CD8-positive, alpha-beta memory T cell (primary cell): ENCODE results near the gene RAP1GDS1. TPM values are rescaled to one million over a fixed set of nuclear protein-coding genes. Genes with fewer than 3 reads are reported as not detected.

Experiments used
- CTCF ChIA-PET: fragments of 350-600 bp; sonication (Branson Sonifier 250); formaldehyde crosslinking; loops from one replicate; lab custom pipeline; 2021; ENCODE audit warnings: antibody characterized with exemption; lab: Charles Lee
- POLR2A ChIA-PET: fragments of 350-600 bp; sonication (Branson Sonifier 250); formaldehyde crosslinking; loops from one replicate; lab custom pipeline; 2021; ENCODE audit warnings: antibody characterized with exemption; lab: Charles Lee
- DNase-seq, 5 donors: peaks; one replicate each; pipeline versions ENCODE4 v3.0.0 to v3.0.0-alpha.2; 2020 to 2022; ENCODE audit warnings: mixed read lengths in 1 of 5
- H3K27ac ChIP-seq: one replicate; pipeline ENCODE4 v1.7.0; 2013; ENCODE audit warnings: low read depth, mild to moderate bottlenecking, low read length, moderate library complexity
- H3K27me3 ChIP-seq: 2 replicates; pipeline ENCODE4 v1.7.0; 2013; ENCODE audit warnings: low read length, mild to moderate bottlenecking; ENCODE audit not compliant: insufficient read depth, poor library complexity, severe bottlenecking
- H3K36me3 ChIP-seq: 2 replicates; pipeline ENCODE4 v1.7.0; 2013; ENCODE audit warnings: mild to moderate bottlenecking, low read length, moderate library complexity; ENCODE audit not compliant: insufficient read depth
- H3K4me1 ChIP-seq: 2 replicates; pipeline ENCODE4 v1.7.0; 2013; ENCODE audit warnings: mild to moderate bottlenecking, low read length, moderate library complexity; ENCODE audit not compliant: insufficient read depth
- H3K4me3 ChIP-seq: 2 replicates; pipeline ENCODE4 v1.7.0; 2013; ENCODE audit warnings: mild to moderate bottlenecking, low read length
- H3K9me3 ChIP-seq: 2 replicates; pipeline ENCODE4 v1.7.0; 2013; ENCODE audit warnings: mild to moderate bottlenecking, low read length
- H3K27ac Mint-ChIP-seq, 8 donors: one replicate each; pipeline ENCODE4 v1.8.0; 2020 to 2021; ENCODE audit warnings: mixed read lengths in 8 of 8, mild to moderate bottlenecking in 6 of 8, inconsistent platforms in 3 of 8, moderate library complexity in 3 of 8
- H3K27me3 Mint-ChIP-seq, 2 donors: one replicate each; pipeline ENCODE4 v1.8.0; 2020 to 2021; ENCODE audit warnings: mixed read lengths in 2 of 2, mild to moderate bottlenecking in 1 of 2, moderate library complexity in 1 of 2
- H3K36me3 Mint-ChIP-seq, 3 donors: one replicate each; pipeline ENCODE4 v1.8.0; 2020 to 2021; ENCODE audit warnings: mixed read lengths in 3 of 3, inconsistent platforms in 1 of 3, mild to moderate bottlenecking in 1 of 3
- H3K4me1 Mint-ChIP-seq, 3 donors: one replicate each; pipeline ENCODE4 v1.8.0; 2020 to 2021; ENCODE audit warnings: mixed read lengths in 3 of 3, inconsistent platforms in 1 of 3, mild to moderate bottlenecking in 1 of 3
- H3K4me3 Mint-ChIP-seq, 7 donors: one replicate each; pipeline ENCODE4 v1.8.0; 2020 to 2021; ENCODE audit warnings: mixed read lengths in 7 of 7, mild to moderate bottlenecking in 6 of 7, moderate library complexity in 4 of 7, inconsistent platforms in 2 of 7
- H3K9me3 Mint-ChIP-seq, 5 donors: one replicate each; pipeline ENCODE4 v1.8.0; 2020 to 2022; ENCODE audit warnings: mixed read lengths in 5 of 5, mild to moderate bottlenecking in 3 of 5, moderate library complexity in 2 of 5, inconsistent platforms in 1 of 5
- polyA plus RNA-seq: library from polyadenylated mRNA; unstranded; fragments of 300-500 nt; fragmentation: Illumina TruSeq; gene quantifications from one replicate; pipeline ENCODE4 v1.2.3, GENCODE V29; 2021
- total RNA-seq, 2 experiments: library from RNA; stranded (reverse); gene quantifications; one replicate each; pipeline ENCODE4 v1.2.3, GENCODE V29; 2021

Gene RAP1GDS1
- total and polyA plus RNA-seq, 3 experiments from 2014 or later, result 40.9 to 56.4 (median 53.7) TPM

DNA sequence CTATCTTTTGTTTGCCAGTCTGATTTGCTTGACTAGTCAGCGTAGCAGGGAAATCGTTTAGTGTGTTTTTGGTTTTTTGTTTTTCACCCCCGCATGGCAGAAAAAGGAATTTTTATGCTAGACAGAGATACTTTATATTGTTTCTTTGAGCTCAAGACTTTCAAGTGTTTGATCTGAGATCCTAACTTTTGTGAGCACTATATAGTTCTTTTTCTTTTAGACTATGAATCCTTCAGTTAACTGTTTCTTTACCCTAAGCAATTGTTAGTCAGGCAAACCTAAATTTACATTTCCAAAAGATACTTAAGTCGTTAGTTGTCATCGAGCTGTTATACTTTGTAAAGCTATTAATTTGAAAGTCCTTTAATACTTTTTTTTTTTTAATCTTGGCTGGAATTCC lies 73.3 kb downstream of the RAP1GDS1 start:
- Mint-ChIP-seq H3K4me3 (no peak overlapping the region), H3K27me3 (no peaks in the 10 kb centered on the region), H3K9me3 (peaks cover 14 to 46% (median 40%) of the 10 kb centered on the region in 5 donors), H3K36me3 (peaks cover 20 to 68% (median 26%) of the 10 kb centered on the region in 3 donors), H3K27ac (no peak overlapping the region), H3K4me1 (peaks cover 18 to 24% (median 19%) of the 10 kb centered on the region in 3 donors)
- CTCF ChIA-PET, result no interaction called here
- H3K4me3 ChIP-seq, result no peak overlapping the region
- no peak overlapping the region for H3K27ac ChIP-seq
- no peaks in the 10 kb centered on the region for H3K9me3 ChIP-seq
- H3K36me3 ChIP-seq, result no peaks in the 10 kb centered on the region
- no peak for DNase-seq
- POLR2A ChIA-PET, result no interaction called here
- no peaks in the 10 kb centered on the region for H3K4me1 ChIP-seq
- H3K27me3 ChIP-seq, result no peaks in the 10 kb centered on the region

DNA sequence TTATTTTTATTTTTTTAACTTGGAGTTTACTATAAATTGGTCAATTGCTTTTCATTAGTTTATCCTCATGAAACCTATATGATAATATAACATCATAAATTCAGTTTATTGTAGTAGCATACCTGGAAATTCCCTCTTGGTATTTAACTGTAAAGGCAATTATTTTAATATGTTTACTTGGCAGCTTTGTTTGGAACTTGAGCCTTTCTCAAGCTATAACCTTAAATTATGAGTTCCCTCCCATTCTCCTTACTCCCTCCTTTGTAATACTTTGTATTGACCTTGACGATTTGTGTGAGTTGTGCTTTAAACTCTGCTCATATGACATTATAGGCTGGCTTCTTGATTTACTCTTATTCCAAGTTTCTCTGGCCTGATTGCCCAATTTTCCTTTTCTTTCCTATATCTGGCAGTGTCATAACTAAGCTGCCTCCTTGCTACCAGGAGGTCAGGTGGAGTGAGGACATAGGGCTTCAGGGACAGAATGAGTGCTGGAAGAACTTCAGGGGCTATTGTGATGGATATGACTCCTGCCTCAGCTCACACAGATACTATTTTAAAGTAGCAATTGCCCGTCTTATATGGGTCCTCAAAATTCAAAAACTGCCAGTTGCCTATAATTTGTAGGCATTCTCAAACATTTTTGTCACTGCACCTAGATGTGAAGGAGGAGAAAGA lies 77.7 kb downstream of the RAP1GDS1 start:
- Mint-ChIP-seq H3K9me3 (peaks cover 3 to 18% (median 10%) of the 10 kb centered on the region in 5 donors), H3K27ac (peak overlapping the region in 1 of 8 donors; percentile 40), H3K4me1 (peaks cover 23 to 29% (median 24%) of the 10 kb centered on the region in 3 donors), H3K36me3 (peaks cover 16 to 46% (median 24%) of the 10 kb centered on the region in 3 donors), H3K27me3 (no peaks in the 10 kb centered on the region), H3K4me3 (peak overlapping the region in 1 of 7 donors; percentile 7)
- H3K4me3 ChIP-seq, result no peak overlapping the region
- no peaks in the 10 kb centered on the region for H3K27me3 ChIP-seq
- POLR2A ChIA-PET, result no interaction called here
- H3K36me3 ChIP-seq, result no peaks in the 10 kb centered on the region
- DNase-seq, result no peak
- no peak overlapping the region for H3K27ac ChIP-seq
- no peaks in the 10 kb centered on the region for H3K9me3 ChIP-seq
- H3K4me1 ChIP-seq, result no peaks in the 10 kb centered on the region
- CTCF ChIA-PET, result no interaction called here

- CTCF ChIA-PET, result no interaction called here
- H3K4me3 ChIP-seq, result no peak overlapping the region
- Mint-ChIP-seq H3K4me1 (peaks cover 10 to 18% (median 15%) of the 10 kb centered on the region in 3 donors), H3K9me3 (peaks cover 0 to 4% (median 0%) of the 10 kb centered on the region in 5 donors), H3K36me3 (peaks cover 17 to 33% (median 26%) of the 10 kb centered on the region in 3 donors), H3K4me3 (no peak overlapping the region), H3K27ac (peak overlapping the region in 2 of 8 donors; percentile 17 to 54), H3K27me3 (no peaks in the 10 kb centered on the region)
- H3K4me1 ChIP-seq, result no peaks in the 10 kb centered on the region
- H3K9me3 ChIP-seq, result no peaks in the 10 kb centered on the region
- H3K27me3 ChIP-seq, result no peaks in the 10 kb centered on the region
- H3K27ac ChIP-seq, result no peak overlapping the region
- DNase-seq, result no peak
- H3K36me3 ChIP-seq, result no peaks in the 10 kb centered on the region
- POLR2A ChIA-PET, result no interaction called here
Observed at GRCh38 chr4:98341309-98341708, 80.1 kb downstream of the RAP1GDS1 start.

DNA sequence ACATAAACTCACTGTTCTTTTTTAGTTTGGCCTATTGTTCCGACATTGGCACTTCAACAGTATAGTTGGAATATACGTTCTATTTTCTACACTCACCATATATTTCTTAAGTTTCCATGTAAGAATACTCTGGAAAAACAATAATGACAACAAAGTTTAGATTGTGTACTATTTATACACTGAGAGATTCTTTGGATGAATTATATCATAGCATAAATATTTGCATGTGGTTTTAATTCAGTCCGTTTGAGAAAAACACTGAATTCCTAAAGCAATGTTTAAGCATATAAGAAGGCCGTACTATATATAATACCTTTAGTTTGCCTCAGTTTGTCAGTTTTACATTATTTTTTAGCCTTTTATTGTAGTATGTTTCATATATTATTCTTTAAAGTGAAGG lies 82.4 kb downstream of the RAP1GDS1 start:
- ChIA-PET POLR2A (no interaction called here), CTCF (no interaction called here)
- H3K4me3 Mint-ChIP-seq, result no peak overlapping the region
- no peaks in the 10 kb centered on the region for H3K27me3 Mint-ChIP-seq
- H3K27me3 ChIP-seq, result no peaks in the 10 kb centered on the region
- no peak for DNase-seq
- no peak overlapping the region for H3K27ac Mint-ChIP-seq
- no peaks in the 10 kb centered on the region for H3K36me3 ChIP-seq
- H3K4me3 ChIP-seq, result no peak overlapping the region
- no peaks in the 10 kb centered on the region for H3K4me1 ChIP-seq
- peaks cover 0 to 8% (median 5%) of the 10 kb centered on the region in 5 donors for H3K9me3 Mint-ChIP-seq
- H3K9me3 ChIP-seq, result no peaks in the 10 kb centered on the region
- peaks cover 23 to 50% (median 26%) of the 10 kb centered on the region in 3 donors for H3K36me3 Mint-ChIP-seq
- H3K4me1 Mint-ChIP-seq, result peaks cover 0 to 15% (median 9%) of the 10 kb centered on the region in 3 donors
- H3K27ac ChIP-seq, result no peak overlapping the region

DNA sequence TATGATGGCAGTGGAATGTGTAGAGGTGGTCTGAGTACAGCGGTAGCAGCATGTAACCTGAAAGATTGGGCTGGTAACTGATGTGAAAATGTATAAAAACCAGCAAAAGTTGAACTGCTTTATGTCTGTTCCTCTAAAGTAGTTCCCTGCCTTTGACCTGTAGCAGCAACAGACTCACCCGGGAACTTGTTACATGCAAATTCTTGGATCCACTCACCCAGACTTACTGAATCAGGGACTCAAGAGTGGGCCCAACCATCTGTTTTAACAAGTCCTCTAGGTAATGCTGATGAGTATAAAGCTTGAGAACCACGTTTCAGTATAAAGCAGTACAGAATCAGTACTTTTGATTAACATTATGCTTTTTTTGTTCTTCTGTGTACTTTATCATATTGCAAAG lies 84.7 kb downstream of the RAP1GDS1 start:
- no peak overlapping the region for H3K4me3 ChIP-seq
- no peaks in the 10 kb centered on the region for H3K27me3 ChIP-seq
- Mint-ChIP-seq H3K9me3 (peaks cover 0 to 8% (median 3%) of the 10 kb centered on the region in 5 donors), H3K27me3 (no peaks in the 10 kb centered on the region), H3K4me1 (peaks cover 2 to 14% (median 6%) of the 10 kb centered on the region in 3 donors), H3K4me3 (no peak overlapping the region), H3K36me3 (peaks cover 17 to 50% (median 23%) of the 10 kb centered on the region in 3 donors), H3K27ac (no peak overlapping the region)
- H3K27ac ChIP-seq, result no peak overlapping the region
- ChIA-PET POLR2A (no interaction called here), CTCF (no interaction called here)
- H3K9me3 ChIP-seq, result no peaks in the 10 kb centered on the region
- no peak for DNase-seq
- no peaks in the 10 kb centered on the region for H3K36me3 ChIP-seq
- no peaks in the 10 kb centered on the region for H3K4me1 ChIP-seq

- Mint-ChIP-seq H3K4me1 (peaks cover 16 to 30% (median 17%) of the 10 kb centered on the region in 3 donors), H3K4me3 (no peak overlapping the region), H3K36me3 (peaks cover 5 to 48% (median 27%) of the 10 kb centered on the region in 3 donors), H3K9me3 (peaks cover 0 to 8% (median 3%) of the 10 kb centered on the region in 5 donors), H3K27me3 (no peaks in the 10 kb centered on the region), H3K27ac (peak overlapping the region in 2 of 8 donors; percentile 12 to 13)
- Histone ChIP-seq H3K9me3 (no peaks in the 10 kb centered on the region), H3K4me1 (no peaks in the 10 kb centered on the region), H3K27ac (no peak overlapping the region), H3K36me3 (no peaks in the 10 kb centered on the region), H3K27me3 (no peaks in the 10 kb centered on the region), H3K4me3 (no peak overlapping the region)
- DNase-seq, result no peak
- POLR2A ChIA-PET, result no interaction called here
- CTCF ChIA-PET, result no interaction called here
Observed at GRCh38 chr4:98352396-98352795, 91.2 kb downstream of the RAP1GDS1 start.

DNA sequence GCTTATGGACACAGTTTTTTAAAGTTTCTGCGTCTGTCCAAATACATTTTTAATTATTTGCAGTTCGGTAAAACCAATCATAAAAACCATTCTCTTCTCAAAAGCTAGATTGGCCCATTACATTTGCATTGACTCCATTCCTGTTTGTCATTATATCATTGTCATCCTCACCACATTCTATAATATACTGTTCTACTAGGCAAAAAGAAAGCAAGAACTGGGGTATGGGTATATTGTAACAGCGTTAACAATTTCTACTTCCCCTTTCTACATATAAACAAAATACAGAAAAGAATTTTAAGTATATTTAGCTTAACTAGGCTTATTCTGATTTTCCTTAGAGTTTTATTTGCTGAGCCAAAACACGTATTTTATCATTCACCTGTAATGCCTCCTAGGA lies 91.8 kb downstream of the RAP1GDS1 start:
- Histone ChIP-seq H3K27ac (no peak overlapping the region), H3K4me1 (no peaks in the 10 kb centered on the region), H3K9me3 (no peaks in the 10 kb centered on the region), H3K27me3 (no peaks in the 10 kb centered on the region), H3K4me3 (no peak overlapping the region), H3K36me3 (no peaks in the 10 kb centered on the region)
- peaks cover 0 to 8% (median 1%) of the 10 kb centered on the region in 5 donors for H3K9me3 Mint-ChIP-seq
- H3K4me1 Mint-ChIP-seq, result peaks cover 17 to 30% (median 18%) of the 10 kb centered on the region in 3 donors
- ChIA-PET POLR2A (no interaction called here), CTCF (no interaction called here)
- H3K27ac Mint-ChIP-seq, result peak overlapping the region in 1 of 8 donors; percentile 13
- H3K36me3 Mint-ChIP-seq, result peaks cover 5 to 44% (median 21%) of the 10 kb centered on the region in 3 donors
- no peak for DNase-seq
- no peak overlapping the region for H3K4me3 Mint-ChIP-seq
- no peaks in the 10 kb centered on the region for H3K27me3 Mint-ChIP-seq

- DNase-seq, result no peak
- Mint-ChIP-seq H3K9me3 (peaks cover 0 to 3% (median 0%) of the 10 kb centered on the region in 5 donors), H3K27ac (peak overlapping the region in 2 of 8 donors; percentile 13 to 46), H3K27me3 (no peaks in the 10 kb centered on the region), H3K4me1 (peaks cover 22 to 26% (median 22%) of the 10 kb centered on the region in 3 donors), H3K4me3 (no peak overlapping the region), H3K36me3 (peaks cover 10 to 36% (median 14%) of the 10 kb centered on the region in 3 donors)
- POLR2A ChIA-PET, result no interaction called here
- Histone ChIP-seq H3K9me3 (no peaks in the 10 kb centered on the region), H3K27ac (no peak overlapping the region), H3K4me1 (no peaks in the 10 kb centered on the region), H3K27me3 (no peaks in the 10 kb centered on the region), H3K36me3 (no peaks in the 10 kb centered on the region), H3K4me3 (no peak overlapping the region)
- CTCF ChIA-PET, result no interaction called here
Observed at GRCh38 chr4:98358630-98359248, 97.6 kb downstream of the RAP1GDS1 start.
